Brain pericyte (primary cell): ENCODE measurements around the gene TAS2R4.
A peak's percentile ranks its signal among the peaks of the same experiment; 100 is the strongest.
"Not testable (repeated sequence)": the region's sequence is repeated elsewhere in the genome, so short reads cannot be mapped to it uniquely, and the experiment has no call there.

Experiments used
- DNase-seq: peaks from one replicate; pipeline ENCODE4 v3.0.0-alpha.2; 2012; ENCODE audit warnings: low read depth, low spot score

Gene TAS2R4, protein sequence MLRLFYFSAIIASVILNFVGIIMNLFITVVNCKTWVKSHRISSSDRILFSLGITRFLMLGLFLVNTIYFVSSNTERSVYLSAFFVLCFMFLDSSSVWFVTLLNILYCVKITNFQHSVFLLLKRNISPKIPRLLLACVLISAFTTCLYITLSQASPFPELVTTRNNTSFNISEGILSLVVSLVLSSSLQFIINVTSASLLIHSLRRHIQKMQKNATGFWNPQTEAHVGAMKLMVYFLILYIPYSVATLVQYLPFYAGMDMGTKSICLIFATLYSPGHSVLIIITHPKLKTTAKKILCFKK

GRCh38 chr7:141776374-141776773 lies at the start of gene TAS2R4:
Gene TAS2R4 (plus strand): TSS chr7:141776674. CDS start chr7:141778489, 1,815 bp downstream.
- no peak for DNase-seq

- DNase-seq, result no peak
Measured at GRCh38 chr7:141729020-141729419, 47.5 kb upstream of the TAS2R4 start.

GRCh38 chr7:141731476-141732149 lies 44.9 kb upstream of the TAS2R4 start:
- no peak for DNase-seq

DNA sequence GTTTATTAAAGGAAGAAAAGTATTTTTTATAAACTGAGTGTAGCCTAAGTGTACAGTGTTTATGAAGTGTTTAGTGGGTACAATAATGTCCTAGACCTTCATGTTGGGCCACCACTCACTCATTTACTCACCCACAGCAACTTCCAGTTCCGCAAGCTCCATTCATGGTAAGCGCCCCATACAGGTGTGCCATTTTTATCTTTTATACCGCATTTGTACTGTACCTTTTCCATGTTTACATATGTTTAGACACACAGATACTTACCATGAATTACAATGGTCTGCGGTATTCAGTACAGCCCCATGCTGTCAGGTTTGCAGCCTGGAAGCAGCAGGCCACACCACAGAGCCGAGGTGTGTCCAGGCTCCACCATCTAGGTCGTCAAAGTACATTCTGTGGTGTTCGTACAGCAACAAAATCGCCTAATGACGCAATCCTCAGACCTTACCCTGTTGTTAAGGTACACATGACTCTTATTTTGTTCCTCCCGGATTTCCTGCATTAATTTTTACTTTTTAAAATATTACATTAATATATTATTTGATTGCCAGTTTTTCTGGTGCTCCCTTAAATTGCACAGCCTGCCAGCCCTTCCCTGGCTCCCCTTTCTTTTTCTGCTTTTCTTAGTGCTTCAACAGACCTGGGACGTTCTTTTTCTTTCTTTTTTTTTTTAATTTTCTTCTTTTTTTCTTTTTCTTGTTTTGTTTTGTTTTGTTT lies 39.2 kb upstream of the TAS2R4 start:
- no peak for DNase-seq

DNA sequence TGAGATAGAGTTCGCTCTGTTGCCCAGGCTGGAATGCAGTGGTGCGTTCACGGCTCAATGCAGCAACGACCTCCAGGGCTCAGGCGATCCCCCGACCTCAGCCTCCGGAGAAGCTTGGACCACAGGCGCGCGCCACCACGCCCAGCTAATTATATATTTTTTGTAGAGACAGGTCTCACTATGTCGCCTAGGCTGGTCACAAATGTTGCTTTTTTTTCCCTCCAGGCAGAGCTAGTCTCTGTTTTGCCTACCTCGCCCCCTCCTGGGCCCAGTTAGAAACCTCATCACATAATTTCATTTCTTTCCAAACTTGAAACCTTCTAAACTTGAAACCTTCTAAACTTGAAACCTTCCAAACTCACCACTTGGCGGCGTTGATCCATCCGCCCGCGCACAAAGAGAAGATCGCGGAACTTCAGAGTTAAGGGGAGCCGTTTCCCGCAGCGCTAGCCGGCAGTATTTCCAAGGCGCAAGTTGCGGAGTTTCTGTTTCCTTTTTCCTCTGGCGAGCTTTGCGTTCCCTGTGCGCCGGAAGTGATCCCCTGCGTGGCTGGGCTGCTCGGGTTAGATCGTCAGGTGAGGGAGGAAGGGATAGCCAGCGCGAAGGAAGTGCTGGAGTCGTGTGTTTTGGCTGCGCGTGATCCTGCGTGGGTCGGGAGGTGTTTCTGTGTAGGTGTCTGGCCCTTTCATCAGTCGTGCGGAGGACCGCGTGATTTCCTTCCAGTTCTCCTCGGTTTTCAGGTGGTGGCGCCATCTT lies 38.5 kb upstream of the TAS2R4 start, which contains the start of gene SSBP1:
SSBP1 (plus strand) TSS at position 523 of the 756 bp plus-strand sequence. CDS start 809 bp downstream, outside the sequence.
- peak; percentile 92 for DNase-seq

- no peak for DNase-seq
Measured at GRCh38 chr7:141738592-141739013, 37.9 kb upstream of the TAS2R4 start.

DNA sequence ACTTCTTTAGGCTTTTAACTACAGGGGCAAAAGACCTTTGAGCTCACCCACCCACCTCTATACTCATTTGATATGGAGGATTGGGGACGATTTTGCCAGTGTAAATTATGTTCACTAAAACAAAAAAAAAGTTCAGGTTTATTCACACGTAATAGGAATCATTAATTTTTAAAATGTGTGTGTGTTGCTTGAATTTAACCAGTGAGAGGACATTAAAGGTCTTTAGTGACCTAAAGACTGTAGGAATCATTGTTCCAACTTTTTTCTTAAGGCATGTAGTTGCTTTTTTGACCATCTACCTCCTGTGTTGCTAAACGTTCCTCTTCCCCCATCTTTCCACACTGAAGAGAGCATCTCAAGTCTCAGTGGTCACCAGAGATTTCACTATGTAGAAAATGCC lies 37.2 kb upstream of the TAS2R4 start:
- no peak for DNase-seq

GRCh38 chr7:141742229-141742628 lies 34.2 kb upstream of the TAS2R4 start:
- no peak for DNase-seq

- no peak for DNase-seq
Measured at GRCh38 chr7:141744131-141744530, 32.3 kb upstream of the TAS2R4 start.

- DNase-seq, result no peak
Measured at GRCh38 chr7:141748396-141748795, 28.1 kb upstream of the TAS2R4 start.

- not testable (repeated sequence) for DNase-seq
Measured at GRCh38 chr7:141751904-141752303, 24.6 kb upstream of the TAS2R4 start.

GRCh38 chr7:141752634-141753033 lies 23.8 kb upstream of the TAS2R4 start:
- DNase-seq, result no peak

GRCh38 chr7:141754939-141755338 lies 21.5 kb upstream of the TAS2R4 start:
- DNase-seq, result no peak

DNA sequence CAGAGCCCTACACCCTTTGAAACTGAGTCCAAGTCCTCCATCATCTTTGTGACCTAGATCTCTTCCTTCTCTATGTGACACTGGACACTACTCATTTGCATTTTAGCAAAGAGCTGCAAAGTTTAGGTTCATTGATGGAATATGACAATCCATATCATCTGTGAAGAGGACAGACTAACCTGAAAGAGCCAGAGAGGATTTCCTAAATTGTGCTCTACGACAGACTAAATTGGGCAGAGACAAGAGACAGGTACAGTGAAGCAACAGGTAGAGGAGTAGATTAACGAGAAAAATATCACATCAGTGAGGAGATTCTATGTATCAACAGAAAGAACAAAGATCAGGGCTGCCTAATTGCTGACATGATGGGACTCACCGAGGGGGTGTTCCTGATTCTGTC lies 12.7 kb upstream of the TAS2R4 start, which contains the start of gene TAS2R3:
TAS2R3 (plus strand) TSS at position 301 of the 400 bp plus-strand sequence; CDS start at position 363, 62 bp downstream.
- DNase-seq, result no peak

DNA sequence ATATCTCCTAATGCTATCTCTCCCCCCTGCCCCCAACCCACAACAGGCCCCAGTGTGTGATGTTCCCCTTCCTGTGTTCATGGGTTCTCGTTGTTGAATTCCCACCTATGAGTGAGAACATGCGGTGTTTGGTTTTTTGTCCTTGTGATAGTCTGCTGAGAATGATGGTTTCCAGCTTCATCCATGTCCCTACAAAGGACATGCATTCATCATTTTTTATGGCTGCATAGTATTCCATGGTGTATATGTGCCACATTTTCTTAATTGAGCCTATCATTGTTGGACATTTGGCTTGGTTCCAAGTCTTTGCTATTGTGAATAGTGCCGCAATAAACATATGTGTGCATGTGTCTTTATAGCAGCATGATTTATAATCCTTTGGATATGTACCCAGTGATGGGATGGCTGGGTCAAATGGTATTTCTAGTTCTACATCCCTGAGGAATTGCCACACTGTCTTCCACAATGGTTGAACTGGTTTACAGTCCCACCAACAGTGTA lies 6.3 kb upstream of the TAS2R4 start:
- not testable (repeated sequence) for DNase-seq

- peak; percentile 12 for DNase-seq
Measured at GRCh38 chr7:141785706-141786552, 9.5 kb downstream of the TAS2R4 start.

DNA sequence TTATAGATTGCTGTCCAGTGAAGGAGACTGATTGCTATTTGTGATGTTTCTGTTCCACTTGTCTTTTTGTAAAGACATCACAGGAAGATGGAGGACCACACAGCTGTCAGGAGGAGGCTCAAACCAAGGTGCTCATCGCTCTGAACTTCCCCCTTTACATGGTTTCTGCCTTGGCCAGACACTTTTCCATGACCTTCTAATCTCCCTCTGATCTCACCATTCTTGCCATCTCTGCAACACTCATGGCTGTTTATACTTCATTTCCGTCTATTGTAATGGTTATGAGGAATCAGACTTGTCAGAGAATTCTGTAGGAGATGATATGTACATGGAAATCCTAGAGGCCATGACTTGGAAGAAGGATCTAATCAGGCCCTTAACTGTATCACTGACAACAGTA lies 11.8 kb downstream of the TAS2R4 start:
- DNase-seq, result no peak

GRCh38 chr7:141789917-141790316 lies 13.4 kb downstream of the TAS2R4 start, which contains the start of gene TAS2R5:
Gene TAS2R5 (plus strand): TSS chr7:141790217. CDS start chr7:141790362, 145 bp downstream.
- DNase-seq, result no peak

GRCh38 chr7:141792526-141792925 lies 16.1 kb downstream of the TAS2R4 start:
- DNase-seq, result no peak

GRCh38 chr7:141820067-141820466 lies 43.6 kb downstream of the TAS2R4 start:
- no peak for DNase-seq
